Astrocyte of the hippocampus (primary cell): ENCODE data around the gene NHERF2.

Experiments used
- DNase-seq: peaks from one replicate; pipeline ENCODE4 v3.0.0; 2011; ENCODE audit warnings: low read depth, low spot score

Gene NHERF2

DNA sequence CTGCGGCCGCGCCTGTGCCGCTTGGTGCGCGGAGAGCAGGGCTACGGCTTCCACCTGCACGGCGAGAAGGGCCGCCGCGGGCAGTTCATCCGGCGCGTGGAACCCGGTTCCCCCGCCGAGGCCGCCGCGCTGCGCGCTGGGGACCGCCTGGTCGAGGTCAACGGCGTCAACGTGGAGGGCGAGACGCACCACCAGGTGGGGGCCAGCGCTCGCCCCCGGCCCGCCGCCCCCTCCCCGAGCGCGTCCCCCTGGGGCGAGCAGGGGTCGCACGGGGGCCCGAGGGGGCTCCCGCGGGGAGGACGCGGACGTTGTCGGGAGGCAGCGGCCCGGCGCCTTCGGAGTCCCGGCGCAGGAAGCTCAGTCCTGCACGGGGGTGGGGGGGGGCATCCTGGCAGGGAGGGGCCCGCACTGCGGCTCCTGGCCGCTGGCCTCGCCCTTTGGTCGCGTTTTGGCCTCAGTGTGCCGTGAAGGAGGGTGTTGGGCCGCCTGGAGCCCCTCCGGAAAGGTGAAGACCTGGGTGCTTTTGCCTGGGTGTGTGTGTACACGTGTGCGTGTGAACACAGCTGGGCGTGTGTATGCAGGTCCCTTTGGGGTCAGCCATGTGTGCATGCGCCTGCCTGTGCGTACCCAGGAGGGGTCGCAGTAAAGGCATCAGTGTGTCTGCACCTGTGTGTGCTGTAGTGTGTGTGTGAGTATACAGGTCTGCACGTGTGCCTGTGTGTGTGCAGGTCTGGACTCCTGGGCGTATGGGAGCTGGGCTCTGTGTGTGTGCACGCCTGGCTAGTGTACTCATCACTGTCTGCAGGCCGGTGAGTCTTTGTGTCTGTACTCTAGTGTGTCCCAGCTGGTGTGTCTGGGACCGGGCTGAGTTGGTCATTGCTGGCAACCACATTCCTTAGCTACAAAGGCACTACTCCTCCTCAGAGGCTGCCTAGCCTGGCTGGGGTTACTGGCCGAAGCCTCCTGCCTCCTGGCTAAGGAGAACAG, 615 bp downstream of the NHERF2 start:
- DNase-seq, result peak; percentile 51

DNA sequence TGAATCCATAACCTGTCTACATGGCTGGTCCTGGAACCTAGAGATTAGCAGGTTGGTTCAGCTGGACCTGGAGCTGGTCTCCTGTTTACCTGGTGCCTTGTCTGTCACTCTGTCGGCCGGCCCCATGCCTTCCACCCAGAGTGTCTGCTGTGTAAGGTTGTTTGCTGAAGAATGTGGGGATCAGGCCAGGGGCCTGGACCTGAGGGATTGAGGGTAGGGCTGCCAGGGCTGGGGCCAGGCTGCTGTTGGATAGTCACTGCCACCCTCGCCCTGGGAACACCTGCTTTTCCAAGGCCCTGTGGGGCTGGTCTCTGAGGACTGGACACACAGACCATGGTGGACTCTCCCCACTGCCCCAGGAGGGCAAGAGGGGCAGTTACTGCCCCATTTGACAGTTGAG, 1.4 kb downstream of the NHERF2 start:
- DNase-seq, result no peak

DNA sequence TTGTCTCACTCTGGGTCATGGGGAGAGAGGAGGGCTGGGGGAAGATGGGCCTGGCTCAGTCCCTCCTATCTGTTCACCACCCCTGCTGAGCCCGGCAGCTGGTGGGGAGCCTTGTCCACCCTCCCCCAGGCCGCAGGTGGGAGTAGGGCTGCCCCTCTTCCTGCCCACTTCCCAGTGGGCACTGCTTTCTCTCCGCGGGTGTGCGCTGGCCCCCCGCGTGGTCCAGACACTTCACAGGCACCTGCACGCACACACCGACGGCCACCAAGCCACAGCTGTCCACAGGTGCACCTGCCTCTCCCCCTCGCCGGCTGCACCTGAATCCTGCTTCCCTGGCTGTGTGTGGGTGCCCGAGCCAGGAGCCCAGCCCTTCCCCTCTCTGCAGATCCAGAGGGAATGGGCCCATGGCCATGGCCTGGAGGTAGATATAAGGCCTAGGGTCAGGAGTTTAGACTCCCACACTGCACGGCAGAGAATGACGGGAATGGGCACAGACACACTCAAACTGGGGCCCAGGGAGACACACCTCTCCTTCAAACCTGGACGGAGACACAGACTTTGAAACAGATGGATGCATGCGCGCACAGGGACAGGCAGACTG, 2.0 kb downstream of the NHERF2 start:
- DNase-seq, result no peak

DNA sequence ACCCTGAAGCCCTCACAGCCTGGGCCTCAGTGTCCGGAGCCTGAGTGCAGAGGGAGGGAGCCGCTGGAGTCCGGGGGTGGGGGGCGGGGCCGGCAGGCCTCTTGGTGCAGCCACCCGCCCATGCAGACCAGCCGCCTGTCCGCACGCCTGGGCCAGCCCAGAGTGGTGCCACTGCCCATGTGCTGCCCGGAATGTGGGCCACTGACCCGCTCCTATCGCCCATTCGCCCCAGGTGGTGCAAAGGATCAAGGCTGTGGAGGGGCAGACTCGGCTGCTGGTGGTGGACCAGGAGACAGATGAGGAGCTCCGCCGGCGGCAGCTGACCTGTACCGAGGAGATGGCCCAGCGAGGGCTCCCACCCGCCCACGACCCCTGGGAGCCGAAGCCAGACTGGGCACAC, 2.6 kb downstream of the NHERF2 start:
- DNase-seq, result no peak

DNA sequence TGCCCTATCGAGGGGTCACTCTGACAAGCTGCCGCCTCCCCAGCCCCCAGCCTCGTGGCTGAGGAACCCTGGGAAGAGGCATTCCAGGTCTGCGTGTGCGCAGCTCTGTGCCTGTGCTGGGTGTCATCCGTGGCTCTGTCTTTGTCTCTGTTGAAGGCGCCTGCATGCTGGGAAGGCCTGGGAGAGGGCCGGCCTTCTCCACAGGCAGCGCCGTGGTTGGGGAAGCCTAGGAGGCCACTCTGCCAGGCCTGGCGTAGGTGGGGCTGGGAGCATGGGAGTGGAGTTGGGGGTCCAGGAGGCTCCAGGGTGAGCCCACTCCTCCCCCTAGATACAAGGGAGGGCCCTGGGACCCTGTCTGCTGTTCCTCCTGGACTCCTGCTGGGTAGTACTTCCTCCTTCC, 3.3 kb downstream of the NHERF2 start:
- DNase-seq, result no peak

DNA sequence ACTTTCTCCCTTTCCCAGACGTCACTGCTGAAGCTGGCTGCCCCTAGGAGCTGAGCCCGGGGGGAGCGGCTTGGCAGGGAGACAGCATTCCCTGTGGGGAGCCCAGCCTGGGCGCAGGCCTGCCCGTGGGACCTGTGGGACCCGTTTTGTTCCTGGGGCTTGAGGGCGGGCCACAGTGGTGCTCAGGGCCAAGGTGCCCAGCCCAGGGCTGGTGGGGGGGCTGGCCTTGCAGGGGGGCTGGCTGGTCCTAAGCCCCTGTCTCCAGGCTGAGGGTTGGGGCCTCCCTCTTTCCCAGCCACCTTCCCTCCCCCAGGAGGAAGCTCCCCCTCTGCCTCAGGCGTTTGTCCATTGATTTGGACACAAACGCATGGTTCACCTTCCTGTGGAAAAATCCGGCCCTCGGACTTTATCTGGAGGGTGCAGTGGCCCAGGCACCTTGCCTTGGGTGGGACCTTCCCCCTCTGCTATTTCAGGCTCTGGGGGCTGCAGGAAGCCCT, 4.4 kb downstream of the NHERF2 start:
- DNase-seq, result no peak

DNA sequence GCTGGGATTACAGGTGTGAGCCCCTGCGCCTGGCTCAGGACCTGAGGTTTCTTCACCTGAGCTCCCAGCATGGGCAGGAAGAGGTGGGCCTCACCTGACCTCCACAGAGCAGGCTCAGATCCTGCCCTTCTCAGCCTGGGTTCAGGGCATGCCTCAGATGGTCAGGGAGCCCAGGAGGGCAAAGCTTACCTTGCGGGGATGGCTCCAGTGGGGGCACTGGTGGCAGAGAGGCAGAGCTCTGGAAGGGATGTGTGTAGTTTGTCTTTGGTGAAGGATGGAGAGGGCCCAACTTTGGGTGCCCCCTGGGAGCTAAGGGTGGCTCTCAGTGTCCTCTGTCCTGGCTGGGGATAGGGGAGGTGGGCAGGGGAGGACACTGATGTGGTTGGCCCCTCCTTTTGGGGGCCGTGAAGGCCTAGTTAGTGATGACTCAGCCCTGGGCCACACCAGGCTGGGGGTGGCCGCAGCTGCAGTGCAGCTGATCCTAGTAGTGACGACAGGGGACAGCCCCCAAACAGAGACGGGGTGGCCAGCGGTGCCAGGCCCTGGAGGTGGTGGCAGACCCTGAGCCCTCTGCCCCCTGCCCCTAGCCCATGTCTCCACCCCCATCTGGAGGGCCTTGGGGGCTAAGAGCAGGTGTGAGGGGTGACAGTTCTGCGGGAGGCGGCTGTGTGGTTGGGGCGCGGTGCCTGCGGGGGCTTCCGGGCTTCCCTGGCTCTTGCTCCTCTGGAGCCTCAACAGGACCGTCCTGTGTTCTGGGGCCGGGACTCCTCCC, 5.8 kb downstream of the NHERF2 start:
- peak; percentile 48 for DNase-seq

DNA sequence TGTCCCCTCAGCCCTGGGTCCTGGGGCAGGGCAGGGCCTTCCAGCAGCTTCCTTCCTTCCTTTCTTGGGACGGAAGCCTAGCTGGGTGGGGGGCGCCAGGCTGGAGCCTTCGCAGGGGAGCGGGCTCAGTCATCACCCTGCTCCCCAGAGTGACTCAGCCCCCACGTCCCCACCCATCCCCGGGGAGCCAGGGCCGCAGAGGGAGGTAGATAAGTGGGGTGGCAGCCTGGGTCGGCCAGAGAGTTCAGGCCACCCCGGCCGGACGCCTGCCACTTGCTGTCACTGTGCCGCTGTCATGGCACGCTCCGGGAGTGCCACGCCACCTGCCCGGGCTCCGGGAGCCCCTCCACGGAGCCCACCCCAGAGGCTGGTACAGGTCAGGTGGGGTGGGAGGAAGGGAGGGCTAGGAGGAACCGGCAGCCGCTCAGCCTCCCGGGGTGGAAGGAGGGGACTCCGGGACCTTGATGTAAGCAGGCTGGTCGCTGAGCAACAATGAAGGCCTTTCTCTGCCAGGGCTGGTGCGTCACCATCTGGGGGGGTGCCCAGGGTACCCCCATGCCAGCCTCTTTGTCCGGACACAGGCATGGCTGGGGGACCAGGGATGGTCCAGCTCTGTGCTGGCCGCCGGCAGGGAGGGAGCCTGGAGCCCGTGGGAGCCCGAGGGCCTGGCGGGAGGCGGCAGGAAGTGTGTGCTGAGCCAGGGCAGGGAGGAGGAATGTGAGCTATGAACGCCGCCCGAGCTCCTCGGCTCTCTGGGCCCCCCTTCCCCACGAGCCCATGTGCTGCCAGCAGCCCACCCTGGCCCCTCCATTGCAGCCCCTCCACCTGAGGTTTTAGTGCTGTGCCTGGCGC, 6.6 kb downstream of the NHERF2 start:
- DNase-seq, result peak; percentile 88

DNA sequence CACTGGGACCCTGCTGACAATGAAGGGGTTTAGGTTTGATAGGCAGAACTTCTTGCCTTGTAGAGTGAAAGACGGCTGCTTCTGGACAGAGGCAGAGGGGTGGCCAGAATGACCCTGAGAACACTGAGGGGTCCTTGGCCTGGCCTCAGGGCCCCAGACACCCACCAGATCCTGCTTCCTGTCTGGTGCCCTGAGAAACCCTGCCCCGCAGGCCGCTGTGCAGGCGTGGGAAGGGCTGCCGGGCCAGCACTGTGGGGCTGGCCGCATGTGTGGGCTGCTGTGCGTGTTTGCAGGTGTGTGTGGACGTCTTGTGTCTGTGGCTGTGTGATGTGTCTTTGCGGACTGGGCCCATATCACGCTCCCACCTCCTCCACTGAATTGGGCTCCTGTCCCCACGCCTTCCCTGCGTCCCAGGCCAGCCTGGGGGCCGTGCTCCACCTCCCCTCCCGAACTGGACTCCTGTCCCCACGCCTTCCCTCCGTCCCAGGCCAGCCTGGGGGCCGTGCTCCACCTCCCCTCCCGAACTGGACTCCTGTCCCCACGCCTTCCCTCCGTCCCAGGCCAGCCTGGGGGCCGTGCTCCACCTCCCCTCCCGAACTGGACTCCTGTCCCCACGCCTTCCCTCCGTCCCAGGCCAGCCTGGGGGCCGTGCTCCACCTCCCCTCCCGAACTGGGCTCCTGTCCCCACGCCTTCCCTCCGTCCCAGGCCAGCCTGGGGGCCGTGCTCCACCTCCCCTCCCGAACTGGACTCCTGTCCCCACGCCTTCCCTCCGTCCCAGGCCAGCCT, 7.4 kb downstream of the NHERF2 start:
- peak; percentile 55 for DNase-seq

DNA sequence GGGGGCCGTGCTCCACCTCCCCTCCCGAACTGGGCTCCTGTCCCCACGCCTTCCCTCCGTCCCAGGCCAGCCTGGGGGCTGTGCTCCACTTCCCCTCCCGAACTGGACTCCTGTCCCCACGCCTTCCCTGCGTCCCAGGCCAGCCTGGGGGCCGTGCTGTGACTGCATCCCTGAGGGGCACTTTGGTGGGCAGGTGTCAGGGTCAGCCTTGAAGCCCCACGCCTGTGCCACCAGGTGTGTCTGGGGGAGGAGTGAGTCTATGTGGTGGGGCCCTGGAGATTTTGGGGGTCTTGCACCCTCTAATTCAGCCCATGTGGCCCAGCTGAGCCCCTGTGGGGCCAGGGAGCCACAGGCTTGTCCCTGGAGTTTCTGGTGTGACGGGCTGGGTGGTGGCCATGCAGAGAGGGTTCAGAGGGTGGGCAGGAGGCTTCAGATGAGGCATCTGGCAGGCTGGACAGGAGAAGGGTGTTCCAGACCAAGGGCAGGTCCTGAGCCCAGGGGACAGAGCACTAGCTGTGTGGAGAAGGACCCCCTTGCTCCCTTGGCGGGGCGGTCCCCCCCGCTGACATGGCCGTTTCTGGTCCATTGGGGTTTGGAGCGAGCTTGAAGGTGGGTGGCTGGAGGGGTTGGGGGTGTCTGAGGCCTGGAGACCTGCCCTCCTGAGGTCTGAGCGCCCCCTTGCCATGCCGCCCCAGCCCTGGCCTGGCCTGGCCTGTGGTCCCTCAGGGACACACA, 8.2 kb downstream of the NHERF2 start:
- DNase-seq, result no peak

DNA sequence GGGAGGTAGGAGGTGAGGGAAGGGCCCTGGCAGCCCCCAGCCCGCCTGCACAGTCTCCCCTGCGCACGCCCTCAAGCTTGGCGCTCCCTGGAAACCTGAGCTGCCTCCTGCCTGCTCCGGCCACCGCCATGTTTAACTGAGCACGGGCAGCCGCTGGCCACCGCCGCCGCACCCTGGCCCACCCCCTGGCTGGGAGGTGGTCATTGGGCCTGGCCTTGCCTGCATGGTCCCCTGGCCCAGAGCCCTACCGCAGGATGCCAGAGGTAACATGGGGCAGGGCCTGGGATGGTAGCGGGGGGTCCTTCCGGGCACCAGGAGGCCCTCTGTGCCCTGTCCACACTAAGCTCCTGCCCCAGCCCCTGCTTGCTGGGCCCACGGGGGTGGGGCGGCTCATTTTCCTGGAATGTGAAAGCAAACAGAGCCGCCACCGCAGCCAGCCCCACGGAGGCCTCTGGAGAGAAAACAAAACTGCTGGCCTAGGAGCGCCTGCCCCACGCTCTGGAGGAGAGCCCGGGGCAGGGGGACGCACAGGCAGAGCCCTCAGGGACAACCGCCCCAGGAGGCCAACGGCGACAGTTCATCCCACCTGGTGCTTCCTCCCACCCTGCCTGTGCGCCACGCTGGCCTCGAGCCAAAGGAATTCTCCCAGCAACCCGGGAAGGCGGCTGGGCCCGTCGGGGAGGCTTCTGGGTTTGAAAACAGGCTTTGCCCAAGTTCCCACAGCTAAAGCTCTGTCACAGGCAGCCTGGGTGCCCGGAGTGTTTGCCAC, 8.9 kb downstream of the NHERF2 start:
- DNase-seq, result peak; percentile 96

DNA sequence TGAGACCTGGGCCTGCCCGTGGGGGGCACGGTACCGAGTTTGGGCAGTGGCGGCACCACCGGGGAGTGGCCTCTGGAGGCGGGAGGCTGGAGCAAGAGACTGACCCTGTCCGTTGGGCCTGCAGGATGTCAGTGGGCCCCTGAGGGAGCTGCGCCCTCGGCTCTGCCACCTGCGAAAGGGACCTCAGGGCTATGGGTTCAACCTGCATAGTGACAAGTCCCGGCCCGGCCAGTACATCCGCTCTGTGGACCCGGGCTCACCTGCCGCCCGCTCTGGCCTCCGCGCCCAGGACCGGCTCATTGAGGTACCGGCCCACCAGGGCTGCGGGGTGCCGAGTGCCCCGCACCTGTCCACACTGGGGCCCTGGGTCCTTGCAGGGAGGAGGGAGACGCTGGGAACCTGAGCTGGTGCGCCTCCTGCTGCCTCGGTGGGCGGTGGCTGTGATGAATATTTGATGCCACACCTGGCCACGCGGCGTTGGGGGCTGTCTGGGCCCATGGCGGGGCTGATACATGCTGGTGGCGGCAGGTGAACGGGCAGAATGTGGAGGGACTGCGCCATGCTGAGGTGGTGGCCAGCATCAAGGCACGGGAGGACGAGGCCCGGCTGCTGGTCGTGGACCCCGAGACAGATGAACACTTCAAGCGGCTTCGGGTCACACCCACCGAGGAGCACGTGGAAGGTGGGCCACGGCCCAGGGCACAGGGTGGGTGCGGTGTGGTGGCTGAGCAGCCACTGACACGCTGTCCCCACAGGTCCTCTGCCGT, 9.7 kb downstream of the NHERF2 start:
- no peak for DNase-seq

DNA sequence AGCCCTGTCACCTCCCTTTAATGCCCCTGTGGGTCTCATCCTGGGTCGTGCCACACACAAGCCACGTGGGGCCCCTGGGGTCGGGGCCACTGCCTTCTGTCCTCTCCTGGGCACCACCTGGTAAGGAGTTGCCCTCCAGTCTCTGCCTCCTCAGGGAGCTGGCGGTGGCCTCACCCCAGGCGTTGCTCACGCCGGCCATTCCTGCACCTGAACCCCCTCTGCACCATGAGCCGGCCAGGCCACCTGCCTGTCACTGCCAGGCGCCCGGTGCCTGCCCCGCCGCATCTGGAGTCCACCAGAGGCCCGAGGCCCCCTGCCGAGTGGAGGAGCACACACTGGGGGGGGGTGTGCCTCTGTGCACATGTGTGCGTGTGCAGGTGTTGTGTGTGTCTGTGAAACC, 10.4 kb downstream of the NHERF2 start:
- no peak for DNase-seq

DNA sequence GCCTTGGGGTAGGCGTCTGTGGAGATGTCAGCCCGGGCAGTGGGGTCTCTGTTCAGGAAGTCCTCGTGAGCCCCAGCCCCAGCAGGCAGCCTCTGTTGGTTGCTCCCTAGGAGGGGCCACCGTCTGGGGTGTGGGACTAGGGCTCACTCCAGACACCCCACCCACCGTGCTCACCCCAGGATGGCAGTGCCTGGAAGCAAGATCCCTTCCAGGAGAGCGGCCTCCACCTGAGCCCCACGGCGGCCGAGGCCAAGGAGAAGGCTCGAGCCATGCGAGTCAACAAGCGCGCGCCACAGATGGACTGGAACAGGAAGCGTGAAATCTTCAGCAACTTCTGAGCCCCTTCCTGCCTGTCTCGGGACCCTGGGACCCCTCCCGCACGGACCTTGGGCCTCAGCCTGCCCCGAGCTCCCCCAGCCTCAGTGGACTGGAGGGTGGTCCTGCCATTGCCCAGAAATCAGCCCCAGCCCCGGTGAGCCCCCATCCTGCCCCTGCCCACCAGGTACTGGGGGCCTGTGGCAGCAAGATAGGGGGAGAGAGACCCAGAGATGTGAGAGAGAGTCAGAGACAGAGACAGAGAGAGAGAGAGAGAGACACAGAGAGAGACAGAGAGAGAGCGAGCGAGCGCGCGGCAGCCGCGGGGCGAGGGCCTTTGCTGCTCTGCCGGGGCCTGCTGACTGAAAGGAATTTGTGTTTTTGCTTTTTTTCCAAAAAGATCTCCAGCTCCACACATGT, 11.1 kb downstream of the NHERF2 start:
- DNase-seq, result no peak

DNA sequence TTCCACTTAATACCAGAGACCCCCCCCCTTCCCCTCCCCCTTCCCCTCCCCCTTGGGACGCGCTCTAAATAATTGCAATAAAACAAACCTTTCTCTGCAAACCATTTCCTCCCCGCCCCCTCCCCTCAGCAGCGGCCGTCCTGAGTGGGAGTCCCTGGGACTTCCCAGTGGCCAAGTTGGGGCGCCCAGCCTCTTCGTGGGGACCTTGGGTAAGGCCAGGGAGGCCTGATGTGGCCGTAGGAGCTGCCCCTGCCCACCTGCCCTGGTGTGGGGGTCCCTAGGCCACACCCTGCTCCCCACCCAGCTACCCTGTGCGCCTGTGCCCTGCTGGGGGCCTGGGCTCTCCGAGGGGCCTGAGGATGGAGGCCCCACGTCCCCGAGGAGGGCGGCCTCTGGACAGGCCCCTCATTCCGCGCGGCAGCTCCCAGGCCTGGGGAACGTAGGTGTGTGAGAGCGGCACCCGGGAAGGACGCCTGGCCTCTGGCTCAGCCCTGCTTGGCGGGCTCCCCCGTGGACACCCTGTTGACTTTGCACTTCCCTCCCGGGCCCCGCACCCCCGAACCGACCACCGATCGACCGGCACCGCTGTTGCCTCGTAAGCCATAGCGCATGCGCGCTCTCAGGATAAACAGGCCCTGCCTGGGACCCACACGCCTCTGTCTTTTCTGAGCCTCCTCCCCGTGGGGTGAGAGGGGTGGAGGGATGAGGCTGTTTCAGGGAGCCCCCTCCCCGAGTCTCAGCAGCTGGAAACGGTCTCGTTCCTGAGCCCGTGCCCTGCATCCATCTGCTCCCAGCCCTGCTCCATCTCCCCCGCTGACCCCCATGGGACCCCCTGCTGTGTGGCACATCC, 11.9 kb downstream of the NHERF2 start:
- no peak for DNase-seq

DNA sequence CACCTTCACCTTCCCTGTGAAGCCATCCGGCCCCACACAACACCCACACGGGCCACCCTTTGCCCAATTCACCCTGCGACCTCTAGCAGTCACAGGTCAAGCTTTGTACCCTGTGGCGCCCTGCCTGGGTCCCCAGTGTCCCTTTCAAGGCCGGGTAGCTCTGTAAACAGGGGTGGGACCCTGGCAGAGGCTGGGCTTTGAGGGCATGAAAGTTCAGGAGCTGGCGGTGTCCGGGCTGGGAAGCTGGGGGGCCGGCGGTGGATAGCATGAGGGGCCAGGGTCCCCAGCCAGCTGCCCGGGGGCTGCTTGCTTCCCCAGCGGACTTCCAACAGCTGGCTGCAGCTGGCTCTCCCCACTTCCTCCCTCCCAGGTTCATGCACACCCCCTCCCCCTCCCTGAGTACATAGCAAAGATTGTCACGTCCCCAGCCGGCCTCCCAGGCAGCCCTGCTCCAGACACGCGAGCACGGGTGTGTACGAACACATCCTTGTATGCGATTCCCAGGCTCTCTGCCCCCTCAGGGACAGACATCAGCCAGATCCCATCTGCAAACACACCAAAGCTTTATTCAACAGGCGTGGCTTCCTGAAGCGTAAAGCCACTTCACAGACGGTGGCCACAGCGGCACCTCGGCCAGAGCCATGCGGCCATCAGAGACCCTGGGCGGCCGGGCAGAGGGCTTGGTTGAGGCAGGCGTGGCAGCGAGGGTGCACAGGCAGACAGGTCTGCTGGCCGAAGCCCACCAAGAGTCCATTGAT, 12.8 kb downstream of the NHERF2 start:
- DNase-seq, result no peak
